Left hindlimb (tissue), 1 donor: ENCODE results near the gene ZIC4.

Experiments used
- DNase-seq: peaks from one replicate; pipeline ENCODE4 v3.0.0-alpha.2; 2018

Gene ZIC4

GRCh38 chr3:147404800-147405230 is 1.5 kb downstream of the ZIC4 start:
- DNase-seq, result peak; percentile 19

GRCh38 chr3:147404000-147404799 is 2.1 kb downstream of the ZIC4 start:
- no peak for DNase-seq

- DNase-seq, result no peak
Observed at GRCh38 chr3:147403511-147403910, 2.8 kb downstream of the ZIC4 start.

- DNase-seq, result no peak
Observed at GRCh38 chr3:147402159-147402558, 4.2 kb downstream of the ZIC4 start.

- DNase-seq, result no peak
Observed at GRCh38 chr3:147401421-147401820, 4.9 kb downstream of the ZIC4 start.

- DNase-seq, result no peak
Observed at GRCh38 chr3:147400999-147401398, 5.3 kb downstream of the ZIC4 start.

- DNase-seq, result no peak
Observed at GRCh38 chr3:147400111-147400510, 6.2 kb downstream of the ZIC4 start.

- DNase-seq, result no peak
Observed at GRCh38 chr3:147398813-147399534, 7.4 kb downstream of the ZIC4 start.

- no peak for DNase-seq
Observed at GRCh38 chr3:147397875-147398812, 8.2 kb downstream of the ZIC4 start.

- no peak for DNase-seq
Observed at GRCh38 chr3:147397155-147397874, 9.0 kb downstream of the ZIC4 start.

- no peak for DNase-seq
Observed at GRCh38 chr3:147396712-147397046, 9.7 kb downstream of the ZIC4 start.

GRCh38 chr3:147395899-147396711 is 10.2 kb downstream of the ZIC4 start:
- DNase-seq, result no peak

GRCh38 chr3:147394884-147395225 is 11.5 kb downstream of the ZIC4 start:
- no peak for DNase-seq

GRCh38 chr3:147393943-147394883 is 12.1 kb downstream of the ZIC4 start:
- DNase-seq, result no peak

GRCh38 chr3:147393261-147393942 is 12.9 kb downstream of the ZIC4 start:
- DNase-seq, result peak; percentile 68

- DNase-seq, result no peak
Observed at GRCh38 chr3:147392625-147392946, 13.8 kb downstream of the ZIC4 start.

GRCh38 chr3:147391781-147392624 is 14.3 kb downstream of the ZIC4 start:
- peak; percentile 85 for DNase-seq

- peak; percentile 37 for DNase-seq
Observed at GRCh38 chr3:147390589-147391569, 15.5 kb downstream of the ZIC4 start.
